ENCODE measurements around the gene CAMSAP2. TPM values are rescaled to one million over a fixed set of nuclear protein-coding genes. Genes with fewer than 3 reads are reported as not detected.

Gene CAMSAP2
- total and polyA plus RNA-seq, 10 of the 15 experiments (the other 5 are each of a cell fraction or from before 2014, with no cell fraction given): 3.9 to 19.8 (median 8.0) TPM

DNA sequence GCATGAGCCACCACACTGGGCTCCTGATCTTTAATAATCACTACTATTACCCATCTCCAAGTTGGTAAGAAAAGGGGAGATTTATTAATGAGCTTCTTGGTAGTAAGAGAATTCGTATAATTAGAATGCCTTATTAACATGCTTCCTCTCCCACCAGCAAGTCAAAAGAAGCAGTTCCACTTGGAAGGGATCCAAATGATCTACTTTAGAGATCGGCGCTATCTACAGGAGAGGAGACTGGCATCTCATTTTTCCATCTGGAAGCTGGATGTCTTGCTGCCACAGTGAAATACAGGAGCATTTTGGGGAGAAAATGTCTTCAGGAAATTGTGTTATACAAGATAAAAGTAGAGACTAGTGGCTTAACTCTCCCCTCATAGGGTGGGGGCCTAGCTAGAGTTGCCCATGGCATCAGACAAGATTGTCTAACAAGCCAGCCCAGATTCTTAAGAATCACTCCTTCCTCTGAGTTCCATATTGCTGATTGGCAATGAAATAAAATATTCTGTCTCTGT, 33.6 kb upstream of the CAMSAP2 start:
- ChIA-PET SMC1A (ENCODE audit: uncharacterized antibody, unreplicated experiment) (interaction anchor here (1.0 to 1.5 kb wide), 3 partner anchors 11 to 83 kb away, joined by 3 to 5 read pairs (median 5); no protein-coding TSS in a partner anchor), POLR2A (no interaction called here), RAD21 (ENCODE audit: unreplicated experiment) (interaction anchor here (0.8 kb wide), 1 partner anchor 36 kb away, joined by 3 read pairs; no protein-coding TSS in a partner anchor), CTCF (interaction anchor here (0.6 kb wide), 1 partner anchor 12 kb away, joined by 3 read pairs; no protein-coding TSS in a partner anchor)
- Histone ChIP-seq H3K4me2 (ENCODE audit: control insufficient read depth, insufficient read depth) (no peak overlapping the region), H2AFZ (ENCODE audit: control insufficient read depth, low read depth, low read length) (no peak overlapping the region), H3K4me1 (ENCODE audit: control insufficient read depth, insufficient read depth, low read length) (no peaks in the 10 kb centered on the region), H3K4me3 (no peak overlapping the region), H3K27ac (ENCODE audit: control insufficient read depth, insufficient read depth) (no peak overlapping the region), H3K9me3 (replicated peaks; ENCODE audit: control insufficient read depth, insufficient read depth, low read length) (no peaks in the 10 kb centered on the region), H3K27me3 (replicated peaks in 1 of 2; ENCODE audit: control insufficient read depth in 2 of 2, insufficient read depth in 2 of 2, low read length in 1 of 2) (no peaks in the 10 kb centered on the region), H4K20me1 (ENCODE audit: control insufficient read depth, insufficient read depth) (no peaks in the 10 kb centered on the region), H3K79me2 (ENCODE audit: control insufficient read depth, insufficient read depth, low read length) (no peaks in the 10 kb centered on the region), H3K36me3 (ENCODE audit: control insufficient read depth in 2 of 2, insufficient read depth in 2 of 2, low read length in 1 of 2) (no peaks in the 10 kb centered on the region), H3K9ac (ENCODE audit: control insufficient read depth, insufficient read depth, low read length) (no peak overlapping the region)
- no peak for ATAC-seq
- no peak for FAIRE-seq
- DNase-seq (ENCODE audit: low read depth, low spot score): no peak
- in situ Hi-C loops (cut with MboI) (no loop called here), intact Hi-C loops (cut with micrococcal nuclease; ENCODE audit: unreplicated experiment) (no loop called here)
- no TSS peak for BruUV-seq (replicated peaks)
- TF ChIP-seq HCFC1 (IDR thresholded peaks at IDR 0.05; ENCODE audit: low read length) (no peak), GABPA (IDR thresholded peaks at IDR 0.05; ENCODE audit: low read depth) (no peak)
- TF ChIP-seq, protein P1, sequence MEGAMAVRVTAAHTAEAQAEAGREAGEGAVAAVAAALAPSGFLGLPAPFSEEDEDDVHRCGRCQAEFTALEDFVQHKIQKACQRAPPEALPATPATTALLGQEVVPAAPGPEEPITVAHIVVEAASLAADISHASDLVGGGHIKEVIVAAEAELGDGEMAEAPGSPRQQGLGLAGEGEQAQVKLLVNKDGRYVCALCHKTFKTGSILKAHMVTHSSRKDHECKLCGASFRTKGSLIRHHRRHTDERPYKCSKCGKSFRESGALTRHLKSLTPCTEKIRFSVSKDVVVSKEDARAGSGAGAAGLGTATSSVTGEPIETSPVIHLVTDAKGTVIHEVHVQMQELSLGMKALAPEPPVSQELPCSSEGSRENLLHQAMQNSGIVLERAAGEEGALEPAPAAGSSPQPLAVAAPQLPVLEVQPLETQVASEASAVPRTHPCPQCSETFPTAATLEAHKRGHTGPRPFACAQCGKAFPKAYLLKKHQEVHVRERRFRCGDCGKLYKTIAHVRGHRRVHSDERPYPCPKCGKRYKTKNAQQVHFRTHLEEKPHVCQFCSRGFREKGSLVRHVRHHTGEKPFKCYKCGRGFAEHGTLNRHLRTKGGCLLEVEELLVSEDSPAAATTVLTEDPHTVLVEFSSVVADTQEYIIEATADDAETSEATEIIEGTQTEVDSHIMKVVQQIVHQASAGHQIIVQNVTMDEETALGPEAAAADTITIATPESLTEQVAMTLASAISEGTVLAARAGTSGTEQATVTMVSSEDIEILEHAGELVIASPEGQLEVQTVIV (IDR thresholded peaks at IDR 0.05; ENCODE audit: borderline replicate concordance, partially characterized antibody): no peak
- WGBS (ENCODE audit: insufficient coverage, insufficient replicate concordance, low lambda C conversion rate, missing lambda C conversion rate): 68% methylated on average over 3 of the region's 3 CpGs

Measured in GM12878 (cell line).